HuH-7 (cell line): Measurements from ENCODE around the gene AP2A2.
"Not testable (repeated sequence)": the region's sequence is repeated elsewhere in the genome, so short reads cannot be mapped to it uniquely, and the experiment has no call there.

Experiments
- DNase-seq: peaks from one replicate; pipeline ENCODE4 v3.0.0; 2011; ENCODE audit warnings: low spot score

The AP2A2 gene

GRCh38 chr11:975376-975775 lies 49.7 kb downstream of the AP2A2 start:
- DNase-seq, result not testable (repeated sequence)

- DNase-seq, result peak; percentile 60
Observed at GRCh38 chr11:975827-976226, 50.2 kb downstream of the AP2A2 start.

DNA sequence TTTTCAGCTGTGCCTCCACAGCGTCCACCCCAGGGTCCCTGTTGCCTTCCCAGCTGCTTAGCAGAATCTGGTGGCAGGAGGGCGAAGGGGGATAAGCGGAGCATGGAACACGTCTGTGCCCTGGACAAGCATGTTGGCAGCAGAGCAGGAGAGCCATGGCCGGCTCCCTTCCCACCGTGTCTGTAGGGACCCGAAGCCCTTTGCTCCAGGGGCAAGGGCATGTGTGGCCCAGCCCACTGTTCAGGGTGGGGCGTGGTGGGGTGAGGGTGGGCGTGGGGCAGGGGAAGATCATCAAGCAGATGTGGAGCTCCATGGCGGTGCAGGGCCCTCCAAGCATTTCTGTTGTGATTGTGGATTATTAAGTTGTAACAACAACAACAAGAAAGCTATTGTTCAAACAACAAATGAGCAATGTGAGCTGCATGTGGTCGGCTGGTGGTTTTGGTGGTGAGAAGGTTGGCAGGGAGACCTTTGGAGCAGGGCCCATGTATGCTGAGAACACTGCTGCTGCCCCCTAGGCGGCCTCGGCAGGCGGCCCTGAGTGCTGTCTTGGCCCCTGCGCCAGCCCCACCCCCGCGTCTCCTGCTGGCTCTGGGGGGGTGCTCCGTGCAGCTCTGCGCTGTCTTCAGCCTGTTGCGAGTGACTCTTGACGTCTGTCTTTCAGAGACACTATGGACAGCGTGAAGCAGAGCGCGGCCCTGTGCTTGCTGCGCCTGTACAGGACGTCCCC lies 50.9 kb downstream of the AP2A2 start:
- DNase-seq, result no peak

GRCh38 chr11:977830-978720 lies 52.4 kb downstream of the AP2A2 start:
- DNase-seq, result no peak

- no peak for DNase-seq
Observed at GRCh38 chr11:978781-979180, 53.1 kb downstream of the AP2A2 start.

GRCh38 chr11:980438-981357 lies 55.0 kb downstream of the AP2A2 start:
- peak; percentile 57 for DNase-seq

GRCh38 chr11:981764-982163 lies 56.1 kb downstream of the AP2A2 start:
- DNase-seq, result no peak

DNA sequence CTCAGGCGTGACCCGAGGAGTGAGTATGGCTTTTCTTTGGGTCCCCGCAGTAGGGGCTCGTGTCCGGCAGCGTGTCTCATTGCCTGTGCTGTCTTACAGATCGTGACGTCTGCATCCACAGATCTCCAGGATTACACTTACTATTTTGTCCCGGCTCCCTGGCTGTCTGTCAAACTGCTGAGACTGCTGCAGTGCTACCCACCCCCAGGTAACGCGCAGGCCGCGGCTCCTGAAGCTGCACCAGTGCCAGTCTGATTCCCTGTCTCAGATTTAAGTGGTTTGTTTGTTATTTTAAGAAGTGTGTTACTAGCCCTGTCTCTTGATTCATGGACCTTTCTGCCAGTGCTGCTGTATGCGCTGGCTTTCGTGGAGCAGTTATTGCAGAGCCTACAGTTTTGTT lies 58.9 kb downstream of the AP2A2 start:
- no peak for DNase-seq

GRCh38 chr11:985406-985805 lies 59.7 kb downstream of the AP2A2 start:
- DNase-seq, result no peak

- DNase-seq, result no peak
Observed at GRCh38 chr11:985848-986247, 60.2 kb downstream of the AP2A2 start.

GRCh38 chr11:986270-986951 lies 60.7 kb downstream of the AP2A2 start:
- no peak for DNase-seq

GRCh38 chr11:986952-987305 lies 61.3 kb downstream of the AP2A2 start:
- no peak for DNase-seq

DNA sequence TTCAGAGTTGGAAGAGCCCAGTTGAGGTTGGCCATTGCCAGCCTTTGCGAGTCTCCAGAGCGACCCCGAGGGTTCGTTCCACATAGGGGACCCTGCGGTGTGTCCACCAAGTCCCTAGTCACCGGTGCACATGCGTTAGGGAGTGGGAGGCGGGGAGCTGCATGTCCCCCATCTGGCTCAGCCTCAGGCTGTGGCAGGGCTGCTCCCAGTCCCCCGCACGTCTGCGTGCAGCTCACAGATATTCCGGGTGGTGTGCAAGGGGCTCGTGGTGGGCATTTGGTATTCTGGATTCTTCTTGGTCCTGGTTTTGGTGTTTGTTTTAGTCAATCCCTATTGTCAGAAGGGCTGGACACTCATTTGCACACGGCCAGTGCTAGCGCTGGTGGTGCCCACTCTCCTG lies 62.0 kb downstream of the AP2A2 start:
- DNase-seq, result no peak

DNA sequence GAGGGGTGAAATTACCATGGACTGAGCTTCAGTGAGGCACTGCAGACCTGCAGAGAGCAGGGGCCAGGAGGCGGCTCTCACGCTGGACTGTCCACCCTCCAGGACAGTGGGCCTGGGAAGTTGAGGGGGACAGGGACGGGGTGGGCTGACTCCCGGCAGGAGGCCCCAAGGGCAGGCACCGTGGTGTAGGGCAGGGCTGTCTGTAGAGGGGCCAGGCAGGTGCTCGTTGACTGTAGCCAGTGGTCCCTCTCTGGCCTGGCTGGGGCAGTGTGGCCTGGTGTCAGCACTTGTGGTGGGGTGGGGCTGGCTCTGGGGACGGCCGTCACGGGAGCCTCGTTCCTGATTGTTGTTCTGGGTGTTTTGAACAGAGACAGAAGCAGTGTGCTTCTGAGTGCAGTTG lies 64.4 kb downstream of the AP2A2 start:
- DNase-seq, result no peak

DNA sequence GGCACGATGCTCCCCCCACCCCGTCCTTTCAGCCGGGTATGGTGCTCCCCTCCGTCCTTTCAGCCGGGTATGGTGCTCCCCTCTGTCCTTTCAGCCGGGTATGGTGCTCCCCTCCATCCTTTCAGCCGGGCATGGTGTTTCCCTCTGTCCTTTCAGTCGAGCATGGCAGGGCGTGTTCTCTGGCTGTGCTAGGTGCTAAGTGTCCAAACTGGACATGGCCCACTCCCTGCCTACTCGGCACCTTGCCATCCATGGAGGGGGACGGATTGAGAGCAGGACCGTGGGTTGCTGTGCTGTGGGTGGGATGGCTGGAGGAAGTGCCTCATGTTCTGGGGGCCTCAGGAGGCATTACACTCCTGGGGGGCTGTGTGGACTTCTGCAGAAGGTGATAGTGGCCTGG lies 65.4 kb downstream of the AP2A2 start:
- no peak for DNase-seq

DNA sequence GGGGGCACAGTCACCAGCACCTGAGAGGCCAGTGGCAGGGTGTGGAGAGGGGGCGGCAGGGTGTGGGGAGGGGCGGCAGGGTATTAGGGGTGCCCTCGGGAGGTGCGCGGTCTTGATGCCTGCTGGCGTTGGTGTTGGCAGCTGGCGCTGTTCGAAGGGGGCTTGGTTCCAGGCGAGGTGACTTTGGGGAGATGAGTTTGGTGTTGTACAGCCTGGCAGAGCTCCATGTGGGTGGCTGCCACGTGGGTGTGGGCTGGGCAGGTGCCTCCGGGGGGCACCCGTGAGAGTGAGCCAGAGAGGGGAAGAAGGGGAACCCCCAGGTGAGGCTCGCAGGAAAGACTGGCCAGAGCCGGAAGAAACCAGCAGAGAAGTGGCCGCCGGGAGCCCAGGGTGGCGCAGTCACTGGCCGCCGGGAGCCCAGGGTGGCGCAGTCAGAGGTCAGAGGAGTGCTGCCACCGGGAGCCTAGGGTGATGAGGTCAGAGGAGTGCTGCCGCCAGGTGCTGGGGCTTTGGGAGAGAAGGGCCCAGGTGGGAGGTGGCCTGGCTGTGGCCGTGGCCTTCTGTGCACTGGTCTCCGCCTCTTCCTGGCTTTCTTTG lies 66.1 kb downstream of the AP2A2 start:
- no peak for DNase-seq

GRCh38 chr11:992577-992976 lies 66.9 kb downstream of the AP2A2 start:
- DNase-seq, result no peak

- no peak for DNase-seq
Observed at GRCh38 chr11:993632-994167, 68.0 kb downstream of the AP2A2 start.

GRCh38 chr11:995044-995751 lies 69.5 kb downstream of the AP2A2 start:
- DNase-seq, result peak; percentile 50

GRCh38 chr11:995752-996420 lies 70.2 kb downstream of the AP2A2 start:
- DNase-seq, result no peak
